GM21529 (cell line): ENCODE measurements around the gene MCF2L.
"Not testable (repeated sequence)": the region's sequence is repeated elsewhere in the genome, so short reads cannot be mapped to it uniquely, and the experiment has no call there.

Experiments used
- ATAC-seq: cut with Tn5 transposase; IDR thresholded peaks from one replicate; pipeline ENCODE4 v1.9.1; 2021; ENCODE audit not compliant: unreplicated experiment

The MCF2L gene

GRCh38 chr13:113110852-113111315 lies 141.9 kb downstream of the MCF2L start:
- no peak for ATAC-seq

- ATAC-seq, result not testable (repeated sequence)
These were observed 142.8 kb downstream of the MCF2L start for GRCh38 chr13:113111821-113112220.

- ATAC-seq, result not testable (repeated sequence)
These were observed 143.5 kb downstream of the MCF2L start for GRCh38 chr13:113112475-113112874.

- ATAC-seq, result no peak
These were observed 144.2 kb downstream of the MCF2L start for GRCh38 chr13:113112893-113113845.

- ATAC-seq, result no peak
These were observed 144.8 kb downstream of the MCF2L start for GRCh38 chr13:113113846-113114271.

GRCh38 chr13:113114511-113115362 lies 145.7 kb downstream of the MCF2L start:
- ATAC-seq, result no peak

GRCh38 chr13:113115363-113116205 lies 146.6 kb downstream of the MCF2L start:
- no peak for ATAC-seq

- ATAC-seq, result no peak
These were observed 147.3 kb downstream of the MCF2L start for GRCh38 chr13:113116206-113116800.

GRCh38 chr13:113116871-113117271 lies 147.9 kb downstream of the MCF2L start:
- ATAC-seq, result no peak

- no peak for ATAC-seq
These were observed 148.4 kb downstream of the MCF2L start for GRCh38 chr13:113117335-113117872.

GRCh38 chr13:113117911-113118260 lies 148.9 kb downstream of the MCF2L start:
- no peak for ATAC-seq

- ATAC-seq, result no peak
These were observed 149.4 kb downstream of the MCF2L start for GRCh38 chr13:113118261-113119021.

GRCh38 chr13:113119166-113119821 lies 150.3 kb downstream of the MCF2L start:
- ATAC-seq, result no peak

- ATAC-seq, result no peak
These were observed 150.8 kb downstream of the MCF2L start for GRCh38 chr13:113119822-113120189.

- ATAC-seq, result no peak
These were observed 151.5 kb downstream of the MCF2L start for GRCh38 chr13:113120300-113121182.

- no peak for ATAC-seq
These were observed 152.3 kb downstream of the MCF2L start for GRCh38 chr13:113121183-113121927.

GRCh38 chr13:113121928-113122471 lies 153.0 kb downstream of the MCF2L start:
- ATAC-seq, result no peak
